HepG2 (cell line): Measurements from ENCODE around the gene CPEB2. TPM values are rescaled to one million over a fixed set of nuclear protein-coding genes. Genes with fewer than 3 reads are reported as not detected.

Source experiments
- ATAC-seq: fragments of 200-7000 bp; cut with Tn5 transposase; 3 replicates; pipeline ENCODE4 v1.9.1; 2020; ENCODE audit warnings: mild to moderate bottlenecking, moderate library complexity
- BruUV-seq: library from RNA; stranded (reverse); fragments of 400-500 nt; replicated peaks from 2 replicates; lab custom pipeline; 2021; lab: Mats Ljungman, UMichigan
- CTCF ChIA-PET: fragments of 300-600 bp; formaldehyde crosslinking; extraction: SDS; loops from one replicate; lab custom pipeline; 2021; ENCODE audit warnings: low total read pairs, inconsistent platforms, low intra/inter-chr PET ratio; lab: Yijun Ruan, JAX
- POLR2A ChIA-PET: fragments of 350-600 bp; sonication (Branson Sonifier 250); formaldehyde crosslinking; loops from one replicate; lab custom pipeline; 2020; ENCODE audit warnings: antibody characterized with exemption, inconsistent platforms; lab: Yijun Ruan, JAX
- DNase-seq: peaks from one replicate; pipeline ENCODE4 v3.0.0-alpha.2; 2015; ENCODE audit warnings: low spot score
- FAIRE-seq: peaks from 3 replicates; lab custom pipeline; 2011; peaks lifted over from hg19 to GRCh38; lab: Jason Lieb, UNC
- H2AFZ ChIP-seq: one replicate; pipeline ENCODE4 v1.6.1; 2011; ENCODE audit warnings: low read length, inconsistent platforms
- H3K27ac ChIP-seq: fragments of 300-600 bp; 3 replicates; pipeline ENCODE4 v1.8.0; 2011; ENCODE audit warnings: mixed run types, mild to moderate bottlenecking, mixed read lengths, low read length, inconsistent platforms; ENCODE audit not compliant: insufficient read depth; ENCODE audit errors: extremely low read length
- H3K27me3 ChIP-seq, 2 experiments: fragments of 200-600 bp in 1 of 2; 2 replicates in 1 of 2; 3 replicates in 1 of 2; pipeline versions ENCODE4 v1.6.0 to v1.8.0; 2011; ENCODE audit warnings: low read length in 2 of 2, mild to moderate bottlenecking in 2 of 2, moderate library complexity in 2 of 2, inconsistent platforms in 1 of 2; ENCODE audit not compliant: insufficient read depth in 2 of 2, control insufficient read depth in 1 of 2
- H3K36me3 ChIP-seq, 2 experiments: fragments of 200-600 bp in 1 of 2; replicated peaks in 1 of 2; 2 replicates in 1 of 2; 3 replicates in 1 of 2; pipeline versions ENCODE4 v1.5.1 to v1.8.0; 2011; ENCODE audit warnings: low read length in 2 of 2, inconsistent platforms in 1 of 2; ENCODE audit not compliant: insufficient read depth in 2 of 2, control insufficient read depth in 1 of 2
- H3K4me1 ChIP-seq: 2 replicates; pipeline ENCODE4 v1.5.1; 2012; ENCODE audit warnings: low read length, inconsistent platforms; ENCODE audit not compliant: insufficient read depth
- H3K4me2 ChIP-seq: 2 replicates; pipeline ENCODE4 v1.6.0; 2011; ENCODE audit warnings: low read depth, low read length, inconsistent platforms
- H3K4me3 ChIP-seq, 3 experiments: fragments of 200-600 bp in 1 of 3; sonication (generic), shearing (Covaris generic) in 1 of 3; replicated peaks in 1 of 3; 2 replicates each; pipeline ENCODE4 v1.5.1; 2011 to 2016; ENCODE audit warnings: low read length in 3 of 3, inconsistent platforms in 2 of 3, low read depth in 2 of 3, mild to moderate bottlenecking in 2 of 3, control low read depth in 1 of 3, mixed read lengths in 1 of 3; ENCODE audit not compliant: insufficient read depth in 1 of 3
- H3K79me2 ChIP-seq: one replicate; pipeline ENCODE4 v1.6.1; 2011; ENCODE audit warnings: low read length, inconsistent platforms; ENCODE audit not compliant: insufficient read depth
- H3K9ac ChIP-seq: 2 replicates; pipeline ENCODE4 v1.6.0; 2011; ENCODE audit warnings: mild to moderate bottlenecking, low read depth, low read length, inconsistent platforms; ENCODE audit not compliant: insufficient read depth
- H3K9me3 ChIP-seq: 2 replicates; pipeline ENCODE4 v1.5.1; 2012; ENCODE audit warnings: mild to moderate bottlenecking, low read length
- H4K20me1 ChIP-seq: 2 replicates; pipeline ENCODE4 v1.6.0; 2011; ENCODE audit warnings: inconsistent platforms, mild to moderate bottlenecking, low read length, moderate library complexity; ENCODE audit not compliant: insufficient read depth
- ATF4 ChIP-seq, 2 experiments: fragments of 450-650 bp in 1 of 2; sonication (generic) in 1 of 2; formaldehyde crosslinking; IDR thresholded peaks; 2 replicates each; pipeline versions ENCODE4 v1.5.0 to v1.8.0; 2020 to 2022; ENCODE audit warnings: mild to moderate bottlenecking in 1 of 2, missing genetic modification reagents in 1 of 2
- REXO4 ChIP-seq: sonication (generic); formaldehyde crosslinking; IDR thresholded peaks from 2 replicates; pipeline ENCODE4 v1.8.0; 2022; ENCODE audit warnings: missing genetic modification reagents, mild to moderate bottlenecking, borderline replicate concordance
- ZBTB21 ChIP-seq: sonication (generic); formaldehyde crosslinking; IDR thresholded peaks from 2 replicates; pipeline ENCODE4 v1.4.0; 2020; ENCODE audit warnings: missing genetic modification reagents
- ZBTB26 ChIP-seq: IDR thresholded peaks from 2 replicates; pipeline ENCODE4 v1.6.1; 2016; ENCODE audit warnings: missing compliant biosample characterization, missing genetic modification reagents, borderline replicate concordance
- ZNF7 ChIP-seq: IDR thresholded peaks from 2 replicates; pipeline ENCODE4 v1.6.1; 2016; ENCODE audit warnings: missing biosample characterization, missing genetic modification reagents
- ZNF839 ChIP-seq: sonication (generic); formaldehyde crosslinking; IDR thresholded peaks from 2 replicates; pipeline ENCODE4 v1.4.0; 2020; ENCODE audit warnings: missing genetic modification reagents, mild to moderate bottlenecking, borderline replicate concordance
- WGBS: methylation state at CpG from one replicate; pipeline ENCODE4 v1.1.6; 2017; ENCODE audit warnings: low lambda C conversion rate; 5-methylcytosine and 5-hydroxymethylcytosine counted together
- in situ Hi-C: cut with HindIII; loops from 2 replicates; pipeline ENCODE4 v1.10.0; 2017; ENCODE audit warnings: low pct_unique_long_range_greater_than_20kb; ENCODE audit not compliant: extremely low pct_ligation_motif_present
- intact Hi-C: fragments of 100-400 bp; cut with micrococcal nuclease; formaldehyde crosslinking; loops from one replicate; pipeline ENCODE4 v1.10.0; 2022; ENCODE audit not compliant: unreplicated experiment
- polyA plus RNA-seq, 8 experiments: library from polyadenylated mRNA; depleted of rRNA in 3 of 8; stranded (reverse) in 7 of 8; unstranded in 1 of 8; fragments of >200 nt; fragmentation: Illumina TruSeq in 4 of 8; extraction: Trizol in 4 of 8; gene quantifications; 2 replicates each; pipeline versions ENCODE4 v1.2.1 to v1.2.3, GENCODE V29; 2011 to 2016; ENCODE audit warnings: low read depth in 4 of 8, missing spikeins in 1 of 8, mixed read lengths in 1 of 8; ENCODE audit not compliant: insufficient read depth in 1 of 8
- total RNA-seq, 5 experiments: library from RNA; depleted of rRNA; stranded (reverse); fragments of >200 nt; fragmentation: Illumina TruSeq; extraction: Trizol; gene quantifications; 2 replicates each; pipeline ENCODE4 v1.2.3, GENCODE V29; 2016; ENCODE audit warnings: low read depth in 1 of 5
- TF ChIP-seq, protein P1 (sequence below): sonication (generic); formaldehyde crosslinking; IDR thresholded peaks from 2 replicates; pipeline ENCODE4 v1.4.0; 2020; ENCODE audit warnings: missing genetic modification reagents, mild to moderate bottlenecking, borderline replicate concordance

CPEB2 gene
- total and polyA plus RNA-seq, 2 of the 13 experiments (the other 11 are each of a cell fraction or from before 2014, with no cell fraction given): 2.0 to 2.5 TPM

- in situ Hi-C loops: no loop called here
- ChIA-PET CTCF (no interaction called here), POLR2A (no interaction called here)
- no peaks in the 10 kb centered on the region for H4K20me1 ChIP-seq
- TF ChIP-seq REXO4 (CRISPR knock-in tag): no peak
- 0 out of 4 replicates have a peak, but pooled peaks of 1 of the 2 experiments have one; percentile 28 for TF ChIP-seq ATF4 (CRISPR knock-in tag; IDR thresholded peaks at IDR 0.05)
- no peak for TF ChIP-seq ZNF7
- TF ChIP-seq, protein P1, sequence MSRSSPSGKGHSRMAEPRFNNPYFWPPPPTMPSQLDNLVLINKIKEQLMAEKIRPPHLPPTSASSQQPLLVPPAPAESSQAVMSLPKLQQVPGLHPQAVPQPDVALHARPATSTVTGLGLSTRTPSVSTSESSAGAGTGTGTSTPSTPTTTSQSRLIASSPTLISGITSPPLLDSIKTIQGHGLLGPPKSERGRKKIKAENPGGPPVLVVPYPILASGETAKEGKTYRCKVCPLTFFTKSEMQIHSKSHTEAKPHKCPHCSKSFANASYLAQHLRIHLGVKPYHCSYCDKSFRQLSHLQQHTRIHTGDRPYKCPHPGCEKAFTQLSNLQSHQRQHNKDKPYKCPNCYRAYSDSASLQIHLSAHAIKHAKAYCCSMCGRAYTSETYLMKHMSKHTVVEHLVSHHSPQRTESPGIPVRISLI (CRISPR knock-in tag): no peak
- TF ChIP-seq ZNF839 (CRISPR knock-in tag): no peak
- no peak for TF ChIP-seq ZBTB21
- TF ChIP-seq ZBTB26 (CRISPR knock-in tag): no peak
- H3K4me2 ChIP-seq: no peak overlapping the region
- no peaks in the 10 kb centered on the region; a peak in 1 of 5 replicates for H3K27me3 ChIP-seq
- H3K9me3 ChIP-seq: no peaks in the 10 kb centered on the region
- ATAC-seq (no peak), FAIRE-seq (no peak), DNase-seq (no peak)
- no peak overlapping the region for H3K4me3 ChIP-seq
- no peak overlapping the region for H2AFZ ChIP-seq
- no peaks in the 10 kb centered on the region for H3K79me2 ChIP-seq
- intact Hi-C loops: no loop called here
- no peak overlapping the region for H3K27ac ChIP-seq
- no TSS peak for BruUV-seq
- WGBS: 0% methylated on average over 3 of the region's 3 CpGs
- H3K4me1 ChIP-seq: no peaks in the 10 kb centered on the region
- no peak overlapping the region for H3K9ac ChIP-seq
- no peaks in the 10 kb centered on the region for H3K36me3 ChIP-seq
Observed at GRCh38 chr4:14967982-14968381, 34.3 kb upstream of the CPEB2 start.
